Mesendoderm (in vitro differentiated cells): ENCODE data around the gene SEH1L.
A peak's percentile ranks its signal among the peaks of the same experiment; 100 is the strongest.
"Not testable (repeated sequence)": the region's sequence is repeated elsewhere in the genome, so short reads cannot be mapped to it uniquely, and the experiment has no call there.

Source experiments
- DNase-seq: peaks from one replicate; pipeline ENCODE4 v3.0.0; 2013
- H2AK5ac ChIP-seq: 2 replicates; pipeline ENCODE4 v1.6.1; 2013; ENCODE audit warnings: low read length, inconsistent platforms
- H2BK120ac ChIP-seq: 2 replicates; pipeline ENCODE4 v1.6.1; 2013; ENCODE audit warnings: low read depth, mild to moderate bottlenecking, low read length, moderate library complexity, mixed read lengths
- H2BK15ac ChIP-seq: replicated peaks from 2 replicates; pipeline ENCODE4 v1.6.1; 2013; ENCODE audit warnings: low read depth, mild to moderate bottlenecking, moderate library complexity
- H2BK5ac ChIP-seq: 2 replicates; pipeline ENCODE4 v1.6.1; 2013; ENCODE audit warnings: low read length, inconsistent platforms
- H3K18ac ChIP-seq: 2 replicates; pipeline ENCODE4 v1.6.1; 2013; ENCODE audit warnings: mild to moderate bottlenecking, low read length, mixed read lengths
- H3K23ac ChIP-seq: one replicate; pipeline ENCODE4 v1.6.1; 2013; ENCODE audit warnings: low read length
- H3K27ac ChIP-seq: 2 replicates; pipeline ENCODE4 v1.5.1; 2013; ENCODE audit warnings: low read depth, mild to moderate bottlenecking, inconsistent platforms, low read length, moderate library complexity
- H3K27me3 ChIP-seq: 2 replicates; pipeline ENCODE4 v1.6.1; 2013; ENCODE audit warnings: low read length, control low read depth, mild to moderate bottlenecking, inconsistent platforms; ENCODE audit not compliant: insufficient read depth, poor library complexity
- H3K36me3 ChIP-seq: 2 replicates; pipeline ENCODE4 v1.6.1; 2013; ENCODE audit warnings: low read length, inconsistent platforms; ENCODE audit not compliant: control insufficient read depth, insufficient read depth
- H3K4ac ChIP-seq: one replicate; pipeline ENCODE4 v1.6.1; 2013; ENCODE audit warnings: low read depth, mild to moderate bottlenecking, low read length, moderate library complexity
- H3K4me1 ChIP-seq: 2 replicates; pipeline ENCODE4 v1.6.1; 2013; ENCODE audit warnings: low read depth, low read length, inconsistent platforms; ENCODE audit not compliant: control insufficient read depth
- H3K4me2 ChIP-seq: 2 replicates; pipeline ENCODE4 v1.6.1; 2013; ENCODE audit warnings: low read length
- H3K4me3 ChIP-seq: 2 replicates; pipeline ENCODE4 v1.5.1; 2013; ENCODE audit warnings: mild to moderate bottlenecking, low read length
- H3K56ac ChIP-seq: one replicate; pipeline ENCODE4 v1.6.1; 2013; ENCODE audit warnings: low read length
- H3K79me1 ChIP-seq: 2 replicates; pipeline ENCODE4 v1.6.1; 2013; ENCODE audit warnings: low read length, inconsistent platforms
- H3K79me2 ChIP-seq: 2 replicates; pipeline ENCODE4 v1.6.1; 2013; ENCODE audit warnings: mild to moderate bottlenecking, low read length; ENCODE audit not compliant: control insufficient read depth, insufficient read depth
- H3K9ac ChIP-seq: 2 replicates; pipeline ENCODE4 v1.6.1; 2013; ENCODE audit warnings: low read length, inconsistent platforms
- H4K5ac ChIP-seq: one replicate; pipeline ENCODE4 v1.6.1; 2013; ENCODE audit warnings: low read length
- H4K8ac ChIP-seq: one replicate; pipeline ENCODE4 v1.6.1; 2013; ENCODE audit warnings: low read depth, mild to moderate bottlenecking, control low read depth, low read length, moderate library complexity
- WGBS: extraction: QIAGEN DNeasy Blood & Tissue Kit; methylation state at CpG from one replicate; pipeline ENCODE4 v1.1.7; 2013; ENCODE audit warnings: low lambda C conversion rate, missing lambda C conversion rate; ENCODE audit not compliant: insufficient coverage; ENCODE audit errors: extremely low coverage; 5-methylcytosine and 5-hydroxymethylcytosine counted together

Gene SEH1L

GRCh38 chr18:12980065-12980464, 32.3 kb downstream of the SEH1L start:
- H2BK120ac ChIP-seq, H3K23ac ChIP-seq, H2BK15ac ChIP-seq, H3K18ac ChIP-seq, H2AK5ac ChIP-seq, H3K4me2 ChIP-seq, H4K5ac ChIP-seq, H3K4me3 ChIP-seq, H3K27me3 ChIP-seq, H4K8ac ChIP-seq, H3K56ac ChIP-seq, H3K79me2 ChIP-seq, H3K79me1 ChIP-seq, H2BK5ac ChIP-seq, H3K4ac ChIP-seq, H3K9ac ChIP-seq, DNase-seq, H3K4me1 ChIP-seq, H3K27ac ChIP-seq: not testable (repeated sequence)
- peaks cover 10% of the 10 kb centered on the region for H3K36me3 ChIP-seq
- no CpG with 5 or more reads among the region's 34 CpGs for WGBS

GRCh38 chr18:12989397-12990122, 41.7 kb downstream of the SEH1L start:
- Histone ChIP-seq H2BK120ac (peak overlapping the region; percentile 29), H3K4me1 (peaks cover 23% of the 10 kb centered on the region), H4K8ac (no peak overlapping the region), H3K9ac (no peak overlapping the region), H3K27me3 (no peaks in the 10 kb centered on the region), H3K4me2 (no peak overlapping the region), H3K18ac (no peak overlapping the region), H3K79me2 (peaks cover 25% of the 10 kb centered on the region), H3K4me3 (no peak overlapping the region), H3K27ac (peak overlapping the region; percentile 88), H3K36me3 (peaks cover 1% of the 10 kb centered on the region), H2BK15ac (no peak overlapping the region), H3K79me1 (peaks cover 6% of the 10 kb centered on the region), H3K4ac (no peak overlapping the region), H2BK5ac (no peak overlapping the region), H3K56ac (peak overlapping the region; percentile 28), H3K23ac (no peak overlapping the region), H4K5ac (no peak overlapping the region), H2AK5ac (no peak overlapping the region)
- WGBS, result no CpG with 5 or more reads among the region's 8 CpGs
- DNase-seq, result peak; percentile 60

GRCh38 chr18:12990123-12990475, 42.3 kb downstream of the SEH1L start:
- peak overlapping the region; percentile 90 for H3K27ac ChIP-seq
- no peak for DNase-seq

GRCh38 chr18:12990641-12990966, 42.8 kb downstream of the SEH1L start:
- peaks cover 11% of the 10 kb centered on the region for H3K79me1 ChIP-seq
- H3K9ac ChIP-seq, result peak overlapping the region; percentile 92
- H3K27ac ChIP-seq, result peak overlapping the region; percentile 90
- H3K23ac ChIP-seq, result no peak overlapping the region
- H3K79me2 ChIP-seq, result peaks cover 33% of the 10 kb centered on the region
- peak overlapping the region; percentile 29 for H4K5ac ChIP-seq
- peak overlapping the region; percentile 91 for H3K56ac ChIP-seq
- H3K4me1 ChIP-seq, result peaks cover 26% of the 10 kb centered on the region
- WGBS, result no CpG with 5 or more reads among the region's 11 CpGs
- H2BK5ac ChIP-seq, result peak overlapping the region; percentile 89
- no peaks in the 10 kb centered on the region for H3K27me3 ChIP-seq
- peak; percentile 86 for DNase-seq
- no peak overlapping the region for H2BK15ac ChIP-seq
- peak overlapping the region; percentile 78 for H3K4ac ChIP-seq
- H3K4me3 ChIP-seq, result peak overlapping the region; percentile 81
- H2BK120ac ChIP-seq, result no peak overlapping the region
- no peaks in the 10 kb centered on the region for H3K36me3 ChIP-seq
- peak overlapping the region; percentile 97 for H2AK5ac ChIP-seq
- H3K4me2 ChIP-seq, result peak overlapping the region; percentile 89
- H3K18ac ChIP-seq, result peak overlapping the region; percentile 44
- H4K8ac ChIP-seq, result no peak overlapping the region

More at GRCh38 chr18:12990123-12990475, 42.3 kb downstream of the SEH1L start:
- Histone ChIP-seq H2AK5ac (peak overlapping the region; percentile 97), H4K8ac (no peak overlapping the region), H3K36me3 (peaks cover under 1% of the 10 kb centered on the region), H3K4me2 (peak overlapping the region; percentile 89), H3K4me3 (no peak overlapping the region), H2BK120ac (no peak overlapping the region), H3K56ac (peak overlapping the region; percentile 91), H3K79me2 (peaks cover 28% of the 10 kb centered on the region), H3K9ac (peak overlapping the region; percentile 92), H3K18ac (no peak overlapping the region), H4K5ac (no peak overlapping the region), H3K79me1 (peaks cover 8% of the 10 kb centered on the region), H2BK15ac (no peak overlapping the region), H3K23ac (peak overlapping the region; percentile 54), H3K4me1 (peaks cover 26% of the 10 kb centered on the region), H3K4ac (no peak overlapping the region), H2BK5ac (peak overlapping the region; percentile 89), H3K27me3 (no peaks in the 10 kb centered on the region)
- 100% methylated on average over 2 of the region's 2 CpGs for WGBS

GRCh38 chr18:12990967-12991820, 43.4 kb downstream of the SEH1L start, which contains the start of gene CEP192:
TSS of gene CEP192 (plus strand) at chr18:12991362. CDS start at chr18:12999425, 8,063 bp downstream.
- Histone ChIP-seq H3K27ac (peak within 1 kb of the TSS; percentile 90), H3K4me1 (peaks cover 26% of the 10 kb centered on the region), H3K4ac (peak within 1 kb of the TSS; percentile 78), H3K23ac (peak within 1 kb of the TSS; percentile 85), H2BK5ac (peak within 1 kb of the TSS; percentile 96), H3K4me3 (peak within 1 kb of the TSS; percentile 81), H3K79me1 (peaks cover 16% of the 10 kb centered on the region), H4K8ac (no peak within 1 kb of the TSS), H2BK120ac (no peak within 1 kb of the TSS), H3K4me2 (peak within 1 kb of the TSS; percentile 89), H2AK5ac (peak within 1 kb of the TSS; percentile 97), H3K9ac (peak within 1 kb of the TSS; percentile 97), H3K18ac (peak within 1 kb of the TSS; percentile 44), H4K5ac (peak within 1 kb of the TSS; percentile 29), H3K56ac (peak within 1 kb of the TSS; percentile 100), H3K27me3 (no peaks in the 10 kb centered on the region), H3K36me3 (no peaks in the 10 kb centered on the region), H2BK15ac (no peak within 1 kb of the TSS), H3K79me2 (peaks cover 39% of the 10 kb centered on the region)
- DNase-seq, result peak; percentile 99
- no CpG with 5 or more reads among the region's 73 CpGs for WGBS
